ENCODE results near the gene EIF4B.

DNA sequence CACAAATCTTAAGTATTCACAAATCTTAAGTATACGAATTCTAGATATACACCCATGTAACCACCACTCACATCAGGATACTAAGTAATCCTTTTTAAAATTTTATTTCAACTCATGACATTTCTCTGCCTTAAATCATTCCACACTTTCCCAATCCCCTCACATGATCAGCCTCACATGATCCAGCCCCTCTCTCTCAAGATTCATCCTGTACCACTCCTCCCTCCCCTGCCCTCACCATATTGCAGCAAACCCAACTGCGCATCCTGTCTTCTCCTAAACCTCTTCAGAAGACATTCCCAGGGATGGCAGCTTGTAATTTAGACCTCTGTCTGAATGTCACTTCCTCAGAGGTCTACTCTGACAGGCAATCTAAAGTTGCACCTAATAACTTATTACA, 1.7 kb upstream of the EIF4B start:
- TF ChIP-seq, protein P1, sequence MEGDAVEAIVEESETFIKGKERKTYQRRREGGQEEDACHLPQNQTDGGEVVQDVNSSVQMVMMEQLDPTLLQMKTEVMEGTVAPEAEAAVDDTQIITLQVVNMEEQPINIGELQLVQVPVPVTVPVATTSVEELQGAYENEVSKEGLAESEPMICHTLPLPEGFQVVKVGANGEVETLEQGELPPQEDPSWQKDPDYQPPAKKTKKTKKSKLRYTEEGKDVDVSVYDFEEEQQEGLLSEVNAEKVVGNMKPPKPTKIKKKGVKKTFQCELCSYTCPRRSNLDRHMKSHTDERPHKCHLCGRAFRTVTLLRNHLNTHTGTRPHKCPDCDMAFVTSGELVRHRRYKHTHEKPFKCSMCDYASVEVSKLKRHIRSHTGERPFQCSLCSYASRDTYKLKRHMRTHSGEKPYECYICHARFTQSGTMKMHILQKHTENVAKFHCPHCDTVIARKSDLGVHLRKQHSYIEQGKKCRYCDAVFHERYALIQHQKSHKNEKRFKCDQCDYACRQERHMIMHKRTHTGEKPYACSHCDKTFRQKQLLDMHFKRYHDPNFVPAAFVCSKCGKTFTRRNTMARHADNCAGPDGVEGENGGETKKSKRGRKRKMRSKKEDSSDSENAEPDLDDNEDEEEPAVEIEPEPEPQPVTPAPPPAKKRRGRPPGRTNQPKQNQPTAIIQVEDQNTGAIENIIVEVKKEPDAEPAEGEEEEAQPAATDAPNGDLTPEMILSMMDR (conservative IDR thresholded peaks at IDR 0.05), result no peak
- no peak for TF ChIP-seq EZH2 (IDR thresholded peaks at IDR 0.05; ENCODE audit: low read depth)
